Liver (tissue), 9 donors: Measurements from ENCODE around the gene METTL4. TPM values are rescaled to one million over a fixed set of nuclear protein-coding genes. Genes with fewer than 3 reads are reported as not detected.

Experiments used
- DNase-seq: peaks from one replicate; pipeline ENCODE4 v3.0.0-alpha.2; 2017; ENCODE audit warnings: low spot score
- H3K27ac ChIP-seq, 2 donors: one replicate each; pipeline ENCODE4 v1.7.0; 2013; ENCODE audit warnings: inconsistent platforms in 2 of 2, low read length in 2 of 2, control low read depth in 1 of 2, low read depth in 1 of 2, mild to moderate bottlenecking in 1 of 2
- H3K27me3 ChIP-seq, 4 donors: one replicate each; pipeline versions ENCODE4 v1.6.1 to v1.7.0; 2013; ENCODE audit warnings: low read length in 3 of 4, inconsistent platforms in 1 of 4, mild to moderate bottlenecking in 1 of 4, moderate library complexity in 1 of 4; ENCODE audit not compliant: control insufficient read depth in 4 of 4, insufficient read depth in 4 of 4
- H3K36me3 ChIP-seq, 4 donors: one replicate each; pipeline versions ENCODE4 v1.6.1 to v1.7.0; 2013; ENCODE audit warnings: low read length in 3 of 4, mild to moderate bottlenecking in 3 of 4, low read depth in 1 of 4, moderate library complexity in 1 of 4; ENCODE audit not compliant: control insufficient read depth in 4 of 4, insufficient read depth in 3 of 4
- H3K4me1 ChIP-seq, 4 donors: one replicate each; pipeline versions ENCODE4 v1.6.1 to v1.7.0; 2013; ENCODE audit warnings: low read length in 3 of 4, mild to moderate bottlenecking in 3 of 4, moderate library complexity in 1 of 4; ENCODE audit not compliant: control insufficient read depth in 4 of 4, insufficient read depth in 4 of 4
- H3K4me3 ChIP-seq, 3 donors: one replicate each; pipeline versions ENCODE4 v1.6.1 to v1.7.0; 2013; ENCODE audit warnings: low read length in 3 of 3, control low read depth in 1 of 3, low read depth in 1 of 3, mild to moderate bottlenecking in 1 of 3
- H3K9ac ChIP-seq, 2 donors: one replicate each; pipeline ENCODE4 v1.7.0; 2013; ENCODE audit warnings: low read length in 2 of 2, mild to moderate bottlenecking in 2 of 2, moderate library complexity in 2 of 2, control low read depth in 1 of 2, low read depth in 1 of 2
- H3K9me3 ChIP-seq, 4 donors: one replicate each; pipeline versions ENCODE4 v1.6.1 to v1.7.0; 2013; ENCODE audit warnings: low read length in 3 of 4; ENCODE audit not compliant: control insufficient read depth in 4 of 4
- EGR1 ChIP-seq, 2 donors: IDR thresholded peaks; 2 replicates each; pipeline ENCODE4 v1.6.1; 2016 to 2018; ENCODE audit warnings: antibody characterized with exemption in 2 of 2, low read depth in 2 of 2
- FOXA1 ChIP-seq: IDR thresholded peaks from 2 replicates; pipeline ENCODE4 v1.6.1; 2016; ENCODE audit warnings: antibody characterized with exemption
- FOXA2 ChIP-seq: IDR thresholded peaks from 2 replicates; pipeline ENCODE4 v1.6.1; 2016; ENCODE audit warnings: antibody characterized with exemption
- GABPA ChIP-seq, 2 donors: IDR thresholded peaks in 1 of 2; conservative IDR thresholded peaks in 1 of 2; 2 replicates each; pipeline ENCODE4 v1.6.1; 2016; ENCODE audit warnings: antibody characterized with exemption in 2 of 2, mild to moderate bottlenecking in 1 of 2, moderate library complexity in 1 of 2
- HNF4A ChIP-seq, 2 donors: conservative IDR thresholded peaks; 2 replicates each; pipeline ENCODE4 v1.6.1; 2016; ENCODE audit warnings: antibody characterized with exemption in 2 of 2, mild to moderate bottlenecking in 2 of 2
- HNF4G ChIP-seq: IDR thresholded peaks from 2 replicates; pipeline ENCODE4 v1.6.1; 2016; ENCODE audit warnings: antibody characterized with exemption
- JUND ChIP-seq, 2 donors: IDR thresholded peaks; 2 replicates each; pipeline ENCODE4 v1.6.1; 2016; ENCODE audit warnings: antibody characterized with exemption in 2 of 2
- MAX ChIP-seq: IDR thresholded peaks from 2 replicates; pipeline ENCODE4 v1.6.1; 2016; ENCODE audit warnings: antibody characterized with exemption
- NR2F2 ChIP-seq: IDR thresholded peaks from 2 replicates; pipeline ENCODE4 v1.6.1; 2016; ENCODE audit warnings: antibody characterized with exemption
- RAD21 ChIP-seq, 2 donors: IDR thresholded peaks; 2 replicates each; pipeline ENCODE4 v1.6.1; 2016; ENCODE audit warnings: antibody characterized with exemption in 2 of 2, mild to moderate bottlenecking in 2 of 2
- REST ChIP-seq: IDR thresholded peaks from 2 replicates; pipeline ENCODE4 v1.6.1; 2016; ENCODE audit warnings: antibody characterized with exemption, mild to moderate bottlenecking
- RXRA ChIP-seq, 2 donors: IDR thresholded peaks; 2 replicates each; pipeline ENCODE4 v1.6.1; 2017 to 2018; ENCODE audit warnings: antibody characterized with exemption in 2 of 2, mild to moderate bottlenecking in 1 of 2
- SP1 ChIP-seq: IDR thresholded peaks from 2 replicates; pipeline ENCODE4 v1.6.1; 2018; ENCODE audit warnings: antibody characterized with exemption, mild to moderate bottlenecking
- TAF1 ChIP-seq: conservative IDR thresholded peaks from 2 replicates; pipeline ENCODE4 v1.6.1; 2016; ENCODE audit warnings: antibody characterized with exemption, mild to moderate bottlenecking
- YY1 ChIP-seq: IDR thresholded peaks from 2 replicates; pipeline ENCODE4 v1.6.1; 2016; ENCODE audit warnings: antibody characterized with exemption, mild to moderate bottlenecking
- ZBTB33 ChIP-seq: IDR thresholded peaks from 2 replicates; pipeline ENCODE4 v1.6.1; 2016; ENCODE audit warnings: antibody characterized with exemption
- WGBS: extraction: QIAGEN DNeasy Blood & Tissue Kit; methylation state at CpG from one replicate; pipeline ENCODE4 v1.1.7; 2013; 5-methylcytosine and 5-hydroxymethylcytosine counted together
- polyA plus RNA-seq, 2 donors: library from polyadenylated mRNA; stranded (reverse) in 1 of 2; unstranded in 1 of 2; fragments of 200-250 nt in 1 of 2; fragments of >200 nt in 1 of 2; fragmentation: Nextera tagmentation in 1 of 2; extraction: Ambion mirVana in 1 of 2; gene quantifications; one replicate each; pipeline versions ENCODE4 v1.2.1 to v1.2.3, GENCODE V29; 2013 to 2015
- total RNA-seq, 2 donors: library from RNA; depleted of rRNA; stranded (reverse); fragments of >200 nt; gene quantifications; one replicate each; pipeline ENCODE4 v1.2.3, GENCODE V29; 2014
- TF ChIP-seq, protein P1 (sequence below): fragments of 150-350 bp; IDR thresholded peaks from 2 replicates; pipeline ENCODE4 v1.5.1; 2017; ENCODE audit warnings: improper control_type of control experiment, low read depth, low read length; ENCODE audit not compliant: missing input control
- TF ChIP-seq, protein P2 (sequence below): IDR thresholded peaks from 2 replicates; pipeline ENCODE4 v1.6.1; 2016; ENCODE audit warnings: antibody characterized with exemption
- donor health status: healthy.
- donor health status: healthy.
- donor health status: healthy.
- donor health status: healthy.
- donor health status: healthy.

METTL4 gene
- total and polyA plus RNA-seq, 4 donors = 1.9 to 13.9 (median 3.5) TPM

GRCh38 chr18:2531751-2532150 is 39.6 kb downstream of the METTL4 start:
- no peaks in the 10 kb centered on the region for H3K27me3 ChIP-seq
- no peaks in the 10 kb centered on the region for H3K9me3 ChIP-seq
- no peak overlapping the region for H3K9ac ChIP-seq
- TF ChIP-seq YY1 (no peak), RXRA (IDR thresholded peaks at IDR 0.05) (no peak), TAF1 (no peak), SP1 (no peak), JUND (IDR thresholded peaks at IDR 0.05) (no peak), HNF4A (conservative IDR thresholded peaks at IDR 0.05) (no peak), REST (no peak)
- TF ChIP-seq, protein P1, sequence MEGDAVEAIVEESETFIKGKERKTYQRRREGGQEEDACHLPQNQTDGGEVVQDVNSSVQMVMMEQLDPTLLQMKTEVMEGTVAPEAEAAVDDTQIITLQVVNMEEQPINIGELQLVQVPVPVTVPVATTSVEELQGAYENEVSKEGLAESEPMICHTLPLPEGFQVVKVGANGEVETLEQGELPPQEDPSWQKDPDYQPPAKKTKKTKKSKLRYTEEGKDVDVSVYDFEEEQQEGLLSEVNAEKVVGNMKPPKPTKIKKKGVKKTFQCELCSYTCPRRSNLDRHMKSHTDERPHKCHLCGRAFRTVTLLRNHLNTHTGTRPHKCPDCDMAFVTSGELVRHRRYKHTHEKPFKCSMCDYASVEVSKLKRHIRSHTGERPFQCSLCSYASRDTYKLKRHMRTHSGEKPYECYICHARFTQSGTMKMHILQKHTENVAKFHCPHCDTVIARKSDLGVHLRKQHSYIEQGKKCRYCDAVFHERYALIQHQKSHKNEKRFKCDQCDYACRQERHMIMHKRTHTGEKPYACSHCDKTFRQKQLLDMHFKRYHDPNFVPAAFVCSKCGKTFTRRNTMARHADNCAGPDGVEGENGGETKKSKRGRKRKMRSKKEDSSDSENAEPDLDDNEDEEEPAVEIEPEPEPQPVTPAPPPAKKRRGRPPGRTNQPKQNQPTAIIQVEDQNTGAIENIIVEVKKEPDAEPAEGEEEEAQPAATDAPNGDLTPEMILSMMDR = no peak
- 97% methylated on average over 2 of the region's 2 CpGs for WGBS
- H3K4me1 ChIP-seq = no peaks in the 10 kb centered on the region
- DNase-seq = no peak
- H3K36me3 ChIP-seq = no peaks in the 10 kb centered on the region
- no peak overlapping the region for H3K4me3 ChIP-seq
- no peak overlapping the region for H3K27ac ChIP-seq

DNA sequence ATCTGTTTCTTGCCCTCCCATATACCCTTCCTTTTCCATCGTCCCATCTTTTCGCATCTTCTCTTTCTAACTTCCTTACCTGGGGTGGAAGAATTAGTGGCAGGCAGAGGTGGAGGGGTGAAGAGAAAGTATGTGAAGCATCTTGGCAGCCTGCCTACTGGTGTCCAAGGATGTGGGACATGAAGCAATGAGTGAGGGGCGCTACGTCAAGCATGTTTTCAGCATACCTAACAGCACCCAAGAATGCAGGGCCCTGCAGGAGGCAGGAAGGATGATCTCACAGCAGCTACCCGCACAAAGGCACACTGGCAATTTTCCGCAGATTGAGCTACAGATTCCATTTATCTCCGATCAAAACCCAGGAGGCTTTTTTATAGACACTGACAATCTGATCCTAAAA is 42.2 kb downstream of the METTL4 start:
- Histone ChIP-seq H3K4me1 (no peaks in the 10 kb centered on the region), H3K27ac (no peak overlapping the region), H3K9ac (no peak overlapping the region), H3K27me3 (no peaks in the 10 kb centered on the region), H3K9me3 (no peaks in the 10 kb centered on the region), H3K4me3 (no peak overlapping the region), H3K36me3 (no peaks in the 10 kb centered on the region)
- no peak for TF ChIP-seq SP1
- TF ChIP-seq, protein P2, sequence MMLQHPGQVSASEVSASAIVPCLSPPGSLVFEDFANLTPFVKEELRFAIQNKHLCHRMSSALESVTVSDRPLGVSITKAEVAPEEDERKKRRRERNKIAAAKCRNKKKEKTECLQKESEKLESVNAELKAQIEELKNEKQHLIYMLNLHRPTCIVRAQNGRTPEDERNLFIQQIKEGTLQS = no peak
- no peak for TF ChIP-seq MAX
- no peak for TF ChIP-seq JUND (IDR thresholded peaks at IDR 0.05)
- no peak for TF ChIP-seq ZBTB33
- no peak for TF ChIP-seq RXRA (IDR thresholded peaks at IDR 0.05)
- no peak for TF ChIP-seq FOXA2
- TF ChIP-seq GABPA (IDR thresholded peaks at IDR 0.05 in 1 of 2, conservative IDR thresholded peaks at IDR 0.05 in 1 of 2) = no peak
- TF ChIP-seq YY1 = no peak
- no peak for TF ChIP-seq TAF1
- no peak for TF ChIP-seq FOXA1
- no peak for TF ChIP-seq HNF4G
- no peak for TF ChIP-seq EGR1 (IDR thresholded peaks at IDR 0.05; ENCODE audit: low read depth in 2 of 2)
- TF ChIP-seq NR2F2 = no peak
- TF ChIP-seq HNF4A (conservative IDR thresholded peaks at IDR 0.05) = no peak
- TF ChIP-seq RAD21 (IDR thresholded peaks at IDR 0.05) = no peak
- TF ChIP-seq, protein P1 = no peak
- DNase-seq = no peak
- 97% methylated on average over 7 of the region's 7 CpGs for WGBS
